Mammary epithelial cell (primary cell): ENCODE results near the gene ATP8A1.

ENCODE experiments used
- EZH2 ChIP-seq: IDR thresholded peaks from 2 replicates; pipeline ENCODE4 v1.6.1; 2012; ENCODE audit warnings: low read length, inconsistent platforms, borderline replicate concordance
- TF ChIP-seq, protein P1 (sequence below), 2 donors: IDR thresholded peaks in 1 of 2; conservative IDR thresholded peaks in 1 of 2; 2 replicates each; pipeline ENCODE4 v1.5.1; 2011 to 2012; ENCODE audit warnings: inconsistent platforms in 2 of 2, low read length in 2 of 2, mild to moderate bottlenecking in 2 of 2, control low read depth in 1 of 2, low read depth in 1 of 2; ENCODE audit not compliant: insufficient read depth in 1 of 2; ENCODE audit errors: extremely low read depth in 1 of 2

DNA sequence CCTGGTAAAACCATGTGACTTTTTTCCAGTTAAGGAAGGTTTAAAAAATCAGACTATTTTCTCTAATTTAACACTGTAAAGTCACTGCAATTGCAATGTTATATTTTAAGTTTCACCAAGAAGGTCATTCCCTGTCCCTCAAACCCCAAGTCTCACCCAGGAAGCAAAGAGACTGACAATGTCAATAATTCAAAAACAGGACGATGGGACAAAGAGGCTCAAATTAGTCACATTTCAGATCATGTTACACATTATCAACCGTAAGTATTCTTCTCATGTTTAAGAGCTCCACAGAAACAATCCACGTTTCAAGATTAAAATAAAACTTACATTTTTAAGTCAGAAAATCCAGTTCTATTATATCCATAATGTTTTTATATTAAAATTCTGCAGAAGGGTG lies 246.5 kb downstream of the ATP8A1 start:
- TF ChIP-seq, protein P1, sequence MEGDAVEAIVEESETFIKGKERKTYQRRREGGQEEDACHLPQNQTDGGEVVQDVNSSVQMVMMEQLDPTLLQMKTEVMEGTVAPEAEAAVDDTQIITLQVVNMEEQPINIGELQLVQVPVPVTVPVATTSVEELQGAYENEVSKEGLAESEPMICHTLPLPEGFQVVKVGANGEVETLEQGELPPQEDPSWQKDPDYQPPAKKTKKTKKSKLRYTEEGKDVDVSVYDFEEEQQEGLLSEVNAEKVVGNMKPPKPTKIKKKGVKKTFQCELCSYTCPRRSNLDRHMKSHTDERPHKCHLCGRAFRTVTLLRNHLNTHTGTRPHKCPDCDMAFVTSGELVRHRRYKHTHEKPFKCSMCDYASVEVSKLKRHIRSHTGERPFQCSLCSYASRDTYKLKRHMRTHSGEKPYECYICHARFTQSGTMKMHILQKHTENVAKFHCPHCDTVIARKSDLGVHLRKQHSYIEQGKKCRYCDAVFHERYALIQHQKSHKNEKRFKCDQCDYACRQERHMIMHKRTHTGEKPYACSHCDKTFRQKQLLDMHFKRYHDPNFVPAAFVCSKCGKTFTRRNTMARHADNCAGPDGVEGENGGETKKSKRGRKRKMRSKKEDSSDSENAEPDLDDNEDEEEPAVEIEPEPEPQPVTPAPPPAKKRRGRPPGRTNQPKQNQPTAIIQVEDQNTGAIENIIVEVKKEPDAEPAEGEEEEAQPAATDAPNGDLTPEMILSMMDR (conservative IDR thresholded peaks at IDR 0.05 in 1 of 2, IDR thresholded peaks at IDR 0.05 in 1 of 2; ENCODE audit: extremely low read depth in 1 of 2, insufficient read depth in 1 of 2, low read depth in 1 of 2, low read length in 2 of 2), result no peak
- no peak for TF ChIP-seq EZH2
